DND-41 (cell line): ENCODE measurements around the gene CHAT.

Source experiments
- CTCF ChIP-seq: IDR thresholded peaks from 2 replicates; pipeline ENCODE4 v1.5.1; 2012; ENCODE audit warnings: borderline replicate concordance, low read length, moderate library complexity, mild to moderate bottlenecking; ENCODE audit not compliant: poor library complexity, severe bottlenecking; ENCODE audit errors: extremely low read depth
- EZH2 ChIP-seq: IDR thresholded peaks from 3 replicates; pipeline ENCODE4 v1.6.1; 2012; ENCODE audit warnings: borderline replicate concordance, low read depth, mild to moderate bottlenecking, moderate library complexity, low read length, inconsistent platforms; ENCODE audit not compliant: severe bottlenecking

- no peak for TF ChIP-seq CTCF
- TF ChIP-seq EZH2 = no peak
These were observed 72.8 kb downstream of the CHAT start for GRCh38 chr10:49686651-49687050.
